GM23338 (cell line): ENCODE data around the gene SLX9. TPM values are rescaled to one million over a fixed set of nuclear protein-coding genes. Genes with fewer than 3 reads are reported as not detected.

ENCODE experiments used
- ATAC-seq: fragments of 200-7000 bp; cut with Tn5 transposase; 3 replicates; pipeline ENCODE4 v1.9.1; 2020
- DNase-seq: peaks from one replicate; pipeline ENCODE4 v3.0.0-alpha.2; 2015; ENCODE audit warnings: low spot score
- H2AFZ ChIP-seq: fragments of 200-600 bp; sonication (generic); 2 replicates; pipeline ENCODE4 v1.8.0; 2016; ENCODE audit warnings: antibody characterized with exemption, mild to moderate bottlenecking, moderate library complexity
- H3F3A ChIP-seq: fragments of 200-600 bp; sonication (generic); replicated peaks from 2 replicates; pipeline ENCODE4 v1.8.0; 2017; ENCODE audit warnings: antibody characterized with exemption, mixed run types, low read depth
- H3K27ac ChIP-seq: fragments of 200-600 bp; sonication (generic); 2 replicates; pipeline ENCODE4 v1.6.1; 2016; ENCODE audit warnings: low read depth
- H3K27me3 ChIP-seq: fragments of 200-600 bp; sonication (generic); 2 replicates; pipeline ENCODE4 v1.8.0; 2016; ENCODE audit warnings: mild to moderate bottlenecking, mixed run types, moderate library complexity; ENCODE audit not compliant: insufficient read depth
- H3K36me3 ChIP-seq: fragments of 200-600 bp; sonication (generic); 2 replicates; pipeline ENCODE4 v1.8.0; 2016; ENCODE audit warnings: mild to moderate bottlenecking; ENCODE audit not compliant: insufficient read depth
- H3K4me1 ChIP-seq: fragments of 200-600 bp; sonication (generic); 2 replicates; pipeline ENCODE4 v1.8.0; 2016; ENCODE audit warnings: mild to moderate bottlenecking, moderate library complexity; ENCODE audit not compliant: insufficient read depth
- H3K4me2 ChIP-seq: fragments of 200-600 bp; sonication (generic); 2 replicates; pipeline ENCODE4 v1.7.1; 2017; ENCODE audit warnings: mixed run types
- H3K4me3 ChIP-seq: fragments of 200-600 bp; sonication (generic); 2 replicates; pipeline ENCODE4 v1.6.1; 2016; ENCODE audit warnings: mixed run types
- H3K79me2 ChIP-seq: fragments of 200-600 bp; sonication (generic); replicated peaks from 2 replicates; pipeline ENCODE4 v1.8.0; 2017; ENCODE audit warnings: mild to moderate bottlenecking; ENCODE audit not compliant: insufficient read depth
- H3K9me2 ChIP-seq: fragments of 200-600 bp; sonication (generic); 2 replicates; pipeline ENCODE4 v1.8.0; 2017; ENCODE audit not compliant: insufficient read depth
- H4K20me1 ChIP-seq: fragments of 200-600 bp; sonication (generic); replicated peaks from 2 replicates; pipeline ENCODE4 v1.8.0; 2017; ENCODE audit warnings: mild to moderate bottlenecking; ENCODE audit not compliant: insufficient read depth
- H3K27ac Mint-ChIP-seq: 2 replicates; pipeline ENCODE4 v1.8.0; 2020; ENCODE audit warnings: inconsistent platforms, mild to moderate bottlenecking, moderate library complexity, mixed read lengths
- H3K27me3 Mint-ChIP-seq: 3 replicates; pipeline ENCODE4 v1.8.0; 2022; ENCODE audit warnings: low read depth, mild to moderate bottlenecking, moderate library complexity, mixed read lengths, inconsistent platforms; ENCODE audit not compliant: insufficient read depth, poor library complexity
- H3K36me3 Mint-ChIP-seq: 3 replicates; pipeline ENCODE4 v1.8.0; 2021; ENCODE audit warnings: low read depth, mild to moderate bottlenecking, inconsistent platforms, moderate library complexity, mixed read lengths
- H3K4me1 Mint-ChIP-seq: 3 replicates; pipeline ENCODE4 v1.8.0; 2020; ENCODE audit warnings: mild to moderate bottlenecking, inconsistent platforms, mixed read lengths
- H3K4me3 Mint-ChIP-seq: 3 replicates; pipeline ENCODE4 v1.8.0; 2021; ENCODE audit warnings: moderate library complexity, mild to moderate bottlenecking, inconsistent platforms, mixed read lengths
- H3K9me3 Mint-ChIP-seq: 3 replicates; pipeline ENCODE4 v1.8.0; 2020; ENCODE audit warnings: moderate library complexity, mild to moderate bottlenecking, inconsistent platforms, mixed read lengths
- CREB1 ChIP-seq: fragments of 250-450 bp; sonication (Bioruptor Pico); IDR thresholded peaks from 2 replicates; pipeline ENCODE4 v1.5.0; 2020; ENCODE audit warnings: low read depth, mild to moderate bottlenecking, moderate library complexity
- EZH2 ChIP-seq: fragments of 200-600 bp; sonication (generic); IDR thresholded peaks from one replicate; pipeline ENCODE4 v1.8.0; 2017; ENCODE audit warnings: antibody characterized with exemption, mild to moderate bottlenecking, low read depth; ENCODE audit not compliant: unreplicated experiment
- EZH2phosphoT487 ChIP-seq: fragments of 200-600 bp; sonication (generic); IDR thresholded peaks from one replicate; pipeline ENCODE4 v1.8.1; 2018; ENCODE audit warnings: antibody characterized with exemption; ENCODE audit not compliant: unreplicated experiment
- JUNB ChIP-seq: IDR thresholded peaks from one replicate; pipeline ENCODE4 v1.6.1; 2016; ENCODE audit warnings: antibody characterized with exemption; ENCODE audit not compliant: unreplicated experiment
- NANOG ChIP-seq: IDR thresholded peaks from 2 replicates; pipeline ENCODE4 v1.6.1; 2016; ENCODE audit warnings: antibody characterized with exemption, borderline replicate concordance
- POLR2AphosphoS5 ChIP-seq: IDR thresholded peaks from 2 replicates; pipeline ENCODE4 v1.6.1; 2016; ENCODE audit warnings: antibody characterized with exemption, low read depth
- STAT1 ChIP-seq: IDR thresholded peaks from one replicate; pipeline ENCODE4 v1.6.1; 2016; ENCODE audit warnings: antibody characterized with exemption; ENCODE audit not compliant: unreplicated experiment
- ZNF114 ChIP-seq: fragments of 250-450 bp; sonication (Bioruptor Pico); IDR thresholded peaks from 2 replicates; pipeline ENCODE4 v1.5.0; 2020; ENCODE audit warnings: mild to moderate bottlenecking, moderate library complexity
- ZNF331 ChIP-seq: fragments of 250-450 bp; sonication (Bioruptor Pico); IDR thresholded peaks from 2 replicates; pipeline ENCODE4 v1.5.0; 2020; ENCODE audit warnings: low read depth, mild to moderate bottlenecking, moderate library complexity
- polyA plus RNA-seq: library from polyadenylated mRNA; unstranded; fragments of >200 nt; fragmentation: Nextera tagmentation; extraction: Ambion mirVana; gene quantifications from 2 replicates; pipeline ENCODE4 v1.2.1, GENCODE V29; 2016
- total RNA-seq: library from RNA; depleted of rRNA; stranded (reverse); fragments of >200 nt; shearing (Covaris generic); gene quantifications from 2 replicates; pipeline ENCODE4 v1.2.3, GENCODE V29; 2014
- TF ChIP-seq, protein P1 (sequence below): IDR thresholded peaks from 2 replicates; pipeline ENCODE4 v1.6.1; 2016; ENCODE audit warnings: antibody characterized with exemption
- TF ChIP-seq, protein P2 (sequence below): fragments of 250-450 bp; sonication (Bioruptor Pico); IDR thresholded peaks from 2 replicates; pipeline ENCODE4 v1.5.0; 2020; ENCODE audit warnings: mild to moderate bottlenecking, moderate library complexity
- TF ChIP-seq, protein P3 (sequence below), 2 experiments: fragments of 200-600 bp in 1 of 2; sonication (generic) in 1 of 2; conservative IDR thresholded peaks; 2 replicates each; pipeline versions ENCODE4 v1.5.1 to v1.6.1; 2016 to 2017; ENCODE audit warnings: antibody characterized with exemption in 2 of 2, low read depth in 2 of 2, mild to moderate bottlenecking in 2 of 2, moderate library complexity in 1 of 2
- TF ChIP-seq, protein P4 (sequence below): IDR thresholded peaks from one replicate; pipeline ENCODE4 v1.6.1; 2018; ENCODE audit warnings: antibody characterized with exemption; ENCODE audit not compliant: unreplicated experiment

SLX9 gene
- total and polyA plus RNA-seq, 2 experiments from 2014 or later: 41.5 to 46.9 TPM

DNA sequence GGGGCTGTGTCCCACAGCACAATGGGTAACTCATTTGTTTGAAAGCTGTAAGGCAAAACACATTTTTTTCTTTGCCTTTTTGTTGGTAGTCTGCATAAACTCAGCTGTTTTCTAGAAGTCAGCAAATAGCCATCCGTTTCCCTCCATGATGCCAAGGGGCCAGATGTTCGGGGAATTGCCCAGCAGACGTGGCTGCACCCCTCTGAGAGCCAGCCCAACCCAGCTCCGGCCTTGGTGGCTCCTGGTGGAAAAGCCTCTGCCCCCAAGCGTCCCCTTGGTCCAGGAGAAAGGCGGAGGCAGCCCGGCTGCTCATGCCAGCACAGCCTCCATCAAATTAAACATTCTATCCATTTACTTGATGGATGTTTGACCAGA is 76.2 kb downstream of the SLX9 start:
- peaks cover 21% of the 10 kb centered on the region for H3K27me3 ChIP-seq
- no peak overlapping the region for H3K27ac ChIP-seq
- H3K9me2 ChIP-seq: no peaks in the 10 kb centered on the region
- H3K36me3 ChIP-seq: no peaks in the 10 kb centered on the region
- no peak overlapping the region for H3K4me3 ChIP-seq
- TF ChIP-seq, protein P1, sequence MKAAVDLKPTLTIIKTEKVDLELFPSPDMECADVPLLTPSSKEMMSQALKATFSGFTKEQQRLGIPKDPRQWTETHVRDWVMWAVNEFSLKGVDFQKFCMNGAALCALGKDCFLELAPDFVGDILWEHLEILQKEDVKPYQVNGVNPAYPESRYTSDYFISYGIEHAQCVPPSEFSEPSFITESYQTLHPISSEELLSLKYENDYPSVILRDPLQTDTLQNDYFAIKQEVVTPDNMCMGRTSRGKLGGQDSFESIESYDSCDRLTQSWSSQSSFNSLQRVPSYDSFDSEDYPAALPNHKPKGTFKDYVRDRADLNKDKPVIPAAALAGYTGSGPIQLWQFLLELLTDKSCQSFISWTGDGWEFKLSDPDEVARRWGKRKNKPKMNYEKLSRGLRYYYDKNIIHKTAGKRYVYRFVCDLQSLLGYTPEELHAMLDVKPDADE: no peak
- TF ChIP-seq, protein P2, sequence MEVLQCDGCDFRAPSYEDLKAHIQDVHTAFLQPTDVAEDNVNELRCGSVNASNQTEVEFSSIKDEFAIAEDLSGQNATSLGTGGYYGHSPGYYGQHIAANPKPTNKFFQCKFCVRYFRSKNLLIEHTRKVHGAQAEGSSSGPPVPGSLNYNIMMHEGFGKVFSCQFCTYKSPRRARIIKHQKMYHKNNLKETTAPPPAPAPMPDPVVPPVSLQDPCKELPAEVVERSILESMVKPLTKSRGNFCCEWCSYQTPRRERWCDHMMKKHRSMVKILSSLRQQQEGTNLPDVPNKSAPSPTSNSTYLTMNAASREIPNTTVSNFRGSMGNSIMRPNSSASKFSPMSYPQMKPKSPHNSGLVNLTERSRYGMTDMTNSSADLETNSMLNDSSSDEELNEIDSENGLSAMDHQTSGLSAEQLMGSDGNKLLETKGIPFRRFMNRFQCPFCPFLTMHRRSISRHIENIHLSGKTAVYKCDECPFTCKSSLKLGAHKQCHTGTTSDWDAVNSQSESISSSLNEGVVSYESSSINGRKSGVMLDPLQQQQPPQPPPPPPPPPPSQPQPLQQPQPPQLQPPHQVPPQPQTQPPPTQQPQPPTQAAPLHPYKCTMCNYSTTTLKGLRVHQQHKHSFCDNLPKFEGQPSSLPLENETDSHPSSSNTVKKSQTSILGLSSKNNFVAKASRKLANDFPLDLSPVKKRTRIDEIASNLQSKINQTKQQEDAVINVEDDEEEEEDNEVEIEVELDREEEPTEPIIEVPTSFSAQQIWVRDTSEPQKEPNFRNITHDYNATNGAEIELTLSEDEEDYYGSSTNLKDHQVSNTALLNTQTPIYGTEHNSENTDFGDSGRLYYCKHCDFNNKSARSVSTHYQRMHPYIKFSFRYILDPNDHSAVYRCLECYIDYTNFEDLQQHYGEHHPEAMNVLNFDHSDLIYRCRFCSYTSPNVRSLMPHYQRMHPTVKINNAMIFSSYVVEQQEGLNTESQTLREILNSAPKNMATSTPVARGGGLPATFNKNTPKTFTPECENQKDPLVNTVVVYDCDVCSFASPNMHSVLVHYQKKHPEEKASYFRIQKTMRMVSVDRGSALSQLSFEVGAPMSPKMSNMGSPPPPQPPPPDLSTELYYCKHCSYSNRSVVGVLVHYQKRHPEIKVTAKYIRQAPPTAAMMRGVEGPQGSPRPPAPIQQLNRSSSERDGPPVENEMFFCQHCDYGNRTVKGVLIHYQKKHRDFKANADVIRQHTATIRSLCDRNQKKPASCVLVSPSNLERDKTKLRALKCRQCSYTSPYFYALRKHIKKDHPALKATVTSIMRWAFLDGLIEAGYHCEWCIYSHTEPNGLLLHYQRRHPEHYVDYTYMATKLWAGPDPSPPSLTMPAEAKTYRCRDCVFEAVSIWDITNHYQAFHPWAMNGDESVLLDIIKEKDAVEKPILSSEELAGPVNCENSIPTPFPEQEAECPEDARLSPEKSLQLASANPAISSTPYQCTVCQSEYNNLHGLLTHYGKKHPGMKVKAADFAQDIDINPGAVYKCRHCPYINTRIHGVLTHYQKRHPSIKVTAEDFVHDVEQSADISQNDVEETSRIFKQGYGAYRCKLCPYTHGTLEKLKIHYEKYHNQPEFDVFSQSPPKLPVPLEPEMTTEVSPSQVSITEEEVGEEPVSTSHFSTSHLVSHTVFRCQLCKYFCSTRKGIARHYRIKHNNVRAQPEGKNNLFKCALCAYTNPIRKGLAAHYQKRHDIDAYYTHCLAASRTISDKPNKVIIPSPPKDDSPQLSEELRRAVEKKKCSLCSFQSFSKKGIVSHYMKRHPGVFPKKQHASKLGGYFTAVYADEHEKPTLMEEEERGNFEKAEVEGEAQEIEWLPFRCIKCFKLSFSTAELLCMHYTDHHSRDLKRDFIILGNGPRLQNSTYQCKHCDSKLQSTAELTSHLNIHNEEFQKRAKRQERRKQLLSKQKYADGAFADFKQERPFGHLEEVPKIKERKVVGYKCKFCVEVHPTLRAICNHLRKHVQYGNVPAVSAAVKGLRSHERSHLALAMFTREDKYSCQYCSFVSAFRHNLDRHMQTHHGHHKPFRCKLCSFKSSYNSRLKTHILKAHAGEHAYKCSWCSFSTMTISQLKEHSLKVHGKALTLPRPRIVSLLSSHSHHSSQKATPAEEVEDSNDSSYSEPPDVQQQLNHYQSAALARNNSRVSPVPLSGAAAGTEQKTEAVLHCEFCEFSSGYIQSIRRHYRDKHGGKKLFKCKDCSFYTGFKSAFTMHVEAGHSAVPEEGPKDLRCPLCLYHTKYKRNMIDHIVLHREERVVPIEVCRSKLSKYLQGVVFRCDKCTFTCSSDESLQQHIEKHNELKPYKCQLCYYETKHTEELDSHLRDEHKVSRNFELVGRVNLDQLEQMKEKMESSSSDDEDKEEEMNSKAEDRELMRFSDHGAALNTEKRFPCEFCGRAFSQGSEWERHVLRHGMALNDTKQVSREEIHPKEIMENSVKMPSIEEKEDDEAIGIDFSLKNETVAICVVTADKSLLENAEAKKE (CRISPR knock-in tag): no peak
- TF ChIP-seq ZNF331 (CRISPR knock-in tag) (no peak), STAT1 (no peak), JUNB (no peak), EZH2 (no peak), NANOG (no peak), POLR2AphosphoS5 (no peak), ZNF114 (CRISPR knock-in tag) (no peak), CREB1 (CRISPR knock-in tag) (no peak), EZH2phosphoT487 (no peak)
- TF ChIP-seq, protein P3, sequence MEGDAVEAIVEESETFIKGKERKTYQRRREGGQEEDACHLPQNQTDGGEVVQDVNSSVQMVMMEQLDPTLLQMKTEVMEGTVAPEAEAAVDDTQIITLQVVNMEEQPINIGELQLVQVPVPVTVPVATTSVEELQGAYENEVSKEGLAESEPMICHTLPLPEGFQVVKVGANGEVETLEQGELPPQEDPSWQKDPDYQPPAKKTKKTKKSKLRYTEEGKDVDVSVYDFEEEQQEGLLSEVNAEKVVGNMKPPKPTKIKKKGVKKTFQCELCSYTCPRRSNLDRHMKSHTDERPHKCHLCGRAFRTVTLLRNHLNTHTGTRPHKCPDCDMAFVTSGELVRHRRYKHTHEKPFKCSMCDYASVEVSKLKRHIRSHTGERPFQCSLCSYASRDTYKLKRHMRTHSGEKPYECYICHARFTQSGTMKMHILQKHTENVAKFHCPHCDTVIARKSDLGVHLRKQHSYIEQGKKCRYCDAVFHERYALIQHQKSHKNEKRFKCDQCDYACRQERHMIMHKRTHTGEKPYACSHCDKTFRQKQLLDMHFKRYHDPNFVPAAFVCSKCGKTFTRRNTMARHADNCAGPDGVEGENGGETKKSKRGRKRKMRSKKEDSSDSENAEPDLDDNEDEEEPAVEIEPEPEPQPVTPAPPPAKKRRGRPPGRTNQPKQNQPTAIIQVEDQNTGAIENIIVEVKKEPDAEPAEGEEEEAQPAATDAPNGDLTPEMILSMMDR (conservative IDR thresholded peaks at IDR 0.05; ENCODE audit: low read depth in 2 of 2): no peak
- TF ChIP-seq, protein P4, sequence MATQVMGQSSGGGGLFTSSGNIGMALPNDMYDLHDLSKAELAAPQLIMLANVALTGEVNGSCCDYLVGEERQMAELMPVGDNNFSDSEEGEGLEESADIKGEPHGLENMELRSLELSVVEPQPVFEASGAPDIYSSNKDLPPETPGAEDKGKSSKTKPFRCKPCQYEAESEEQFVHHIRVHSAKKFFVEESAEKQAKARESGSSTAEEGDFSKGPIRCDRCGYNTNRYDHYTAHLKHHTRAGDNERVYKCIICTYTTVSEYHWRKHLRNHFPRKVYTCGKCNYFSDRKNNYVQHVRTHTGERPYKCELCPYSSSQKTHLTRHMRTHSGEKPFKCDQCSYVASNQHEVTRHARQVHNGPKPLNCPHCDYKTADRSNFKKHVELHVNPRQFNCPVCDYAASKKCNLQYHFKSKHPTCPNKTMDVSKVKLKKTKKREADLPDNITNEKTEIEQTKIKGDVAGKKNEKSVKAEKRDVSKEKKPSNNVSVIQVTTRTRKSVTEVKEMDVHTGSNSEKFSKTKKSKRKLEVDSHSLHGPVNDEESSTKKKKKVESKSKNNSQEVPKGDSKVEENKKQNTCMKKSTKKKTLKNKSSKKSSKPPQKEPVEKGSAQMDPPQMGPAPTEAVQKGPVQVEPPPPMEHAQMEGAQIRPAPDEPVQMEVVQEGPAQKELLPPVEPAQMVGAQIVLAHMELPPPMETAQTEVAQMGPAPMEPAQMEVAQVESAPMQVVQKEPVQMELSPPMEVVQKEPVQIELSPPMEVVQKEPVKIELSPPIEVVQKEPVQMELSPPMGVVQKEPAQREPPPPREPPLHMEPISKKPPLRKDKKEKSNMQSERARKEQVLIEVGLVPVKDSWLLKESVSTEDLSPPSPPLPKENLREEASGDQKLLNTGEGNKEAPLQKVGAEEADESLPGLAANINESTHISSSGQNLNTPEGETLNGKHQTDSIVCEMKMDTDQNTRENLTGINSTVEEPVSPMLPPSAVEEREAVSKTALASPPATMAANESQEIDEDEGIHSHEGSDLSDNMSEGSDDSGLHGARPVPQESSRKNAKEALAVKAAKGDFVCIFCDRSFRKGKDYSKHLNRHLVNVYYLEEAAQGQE: no peak
- peaks cover 22% of the 10 kb centered on the region for H3K4me1 Mint-ChIP-seq
- no peak overlapping the region; the same call in 2 of the 3 replicates for H3K4me3 Mint-ChIP-seq
- H3K27ac Mint-ChIP-seq: no peak overlapping the region
- peaks cover 25% of the 10 kb centered on the region for H3K27me3 Mint-ChIP-seq
- H3K4me2 ChIP-seq: no peak overlapping the region
- H3K79me2 ChIP-seq: no peaks in the 10 kb centered on the region
- no peaks in the 10 kb centered on the region for H3K36me3 Mint-ChIP-seq
- H3F3A ChIP-seq: peaks cover 7% of the 10 kb centered on the region; the same call in 1 of the 2 replicates
- ATAC-seq (no peak), DNase-seq (no peak)
- H3K9me3 Mint-ChIP-seq: no peaks in the 10 kb centered on the region
- no peaks in the 10 kb centered on the region; the same call in 1 of the 2 replicates for H4K20me1 ChIP-seq
- H2AFZ ChIP-seq: no peak overlapping the region
- H3K4me1 ChIP-seq: peaks cover 13% of the 10 kb centered on the region
